HK-2 (cell line): ENCODE measurements around the gene THAP7.
"Not testable (repeated sequence)": the region's sequence is repeated elsewhere in the genome, so short reads cannot be mapped to it uniquely, and the experiment has no call there.

Experiments used
- DNase-seq: peaks from one replicate; pipeline ENCODE4 v3.0.0-alpha.2; 2018; ENCODE audit not compliant: unreplicated experiment

Gene THAP7

DNA sequence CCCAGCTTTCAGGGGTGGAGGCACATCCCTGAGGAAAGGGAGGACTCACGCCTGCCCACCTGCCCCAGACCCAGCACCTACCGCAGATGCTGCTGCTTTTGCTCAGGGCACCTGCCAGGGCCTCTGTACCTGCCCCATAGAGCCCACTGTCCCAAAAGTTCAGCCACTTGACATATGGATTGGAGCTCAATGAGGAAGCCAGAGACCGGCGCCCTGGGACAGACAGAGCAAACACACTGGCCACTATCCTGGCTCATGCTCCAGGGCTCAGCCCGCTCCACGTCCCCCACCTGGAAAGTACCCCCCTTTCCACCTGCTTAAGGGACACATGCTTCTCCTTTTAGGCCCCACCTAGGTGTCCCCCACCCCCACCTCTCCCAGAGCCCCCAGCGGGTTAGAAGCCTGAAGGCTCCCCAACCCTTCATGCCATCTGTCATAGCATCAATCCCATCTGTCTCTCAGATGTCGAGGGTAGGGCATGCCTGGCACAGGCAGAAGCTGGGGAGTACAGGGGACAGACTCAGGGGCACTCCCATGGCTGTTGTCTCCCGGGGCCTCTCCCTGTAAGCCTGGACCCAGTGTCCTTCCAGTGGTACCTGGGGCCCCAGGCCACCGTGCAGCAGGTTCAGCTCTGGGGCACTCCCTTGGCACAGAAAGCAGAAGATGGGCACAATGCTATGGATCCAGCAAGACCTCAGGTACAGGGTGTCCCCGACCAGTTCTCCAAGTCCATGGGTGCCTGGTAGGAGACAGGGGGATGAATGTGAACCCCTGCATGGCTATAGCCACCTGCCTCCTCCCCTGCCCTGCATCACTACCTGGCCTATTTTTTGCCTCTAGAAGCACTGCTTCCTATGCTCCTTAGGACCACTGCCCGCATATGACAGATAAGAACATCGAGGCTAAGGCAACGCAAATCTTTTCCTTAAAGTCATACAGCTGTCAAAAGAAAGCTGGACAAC, 10.8 kb upstream of the THAP7 start:
- DNase-seq: no peak

DNA sequence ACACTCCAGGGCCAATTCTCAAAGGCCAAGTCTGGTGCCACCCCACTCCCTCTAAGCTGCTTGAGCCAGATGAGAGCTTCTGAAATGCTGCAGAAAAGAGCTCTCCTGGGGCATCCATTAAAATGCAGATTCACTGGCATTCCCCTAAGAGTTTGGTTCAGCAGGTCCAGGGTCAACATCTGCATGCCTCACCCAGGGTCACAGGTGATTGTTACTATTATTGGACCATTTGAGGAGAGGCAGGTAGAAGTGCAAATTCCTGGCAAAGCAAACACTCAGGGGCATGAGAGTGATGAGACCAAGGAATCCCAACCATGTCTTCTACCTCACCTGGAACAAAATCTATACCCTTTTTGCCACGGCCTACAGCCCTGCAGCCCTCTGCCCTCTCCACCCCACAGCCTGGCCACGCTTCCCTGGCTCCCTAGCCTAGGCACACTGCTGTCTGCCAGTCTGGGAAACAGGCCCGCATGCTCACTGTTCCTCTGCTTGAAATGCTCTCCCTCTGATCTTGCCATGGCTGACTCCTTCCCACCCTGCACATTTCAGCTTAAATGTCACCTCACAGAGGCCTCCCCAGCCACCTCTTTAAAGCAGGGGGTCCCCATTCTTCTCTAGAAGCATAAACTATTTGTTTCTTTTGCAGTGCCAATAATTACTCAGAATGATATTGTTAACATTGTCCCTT, 8.7 kb upstream of the THAP7 start:
- no peak for DNase-seq

DNA sequence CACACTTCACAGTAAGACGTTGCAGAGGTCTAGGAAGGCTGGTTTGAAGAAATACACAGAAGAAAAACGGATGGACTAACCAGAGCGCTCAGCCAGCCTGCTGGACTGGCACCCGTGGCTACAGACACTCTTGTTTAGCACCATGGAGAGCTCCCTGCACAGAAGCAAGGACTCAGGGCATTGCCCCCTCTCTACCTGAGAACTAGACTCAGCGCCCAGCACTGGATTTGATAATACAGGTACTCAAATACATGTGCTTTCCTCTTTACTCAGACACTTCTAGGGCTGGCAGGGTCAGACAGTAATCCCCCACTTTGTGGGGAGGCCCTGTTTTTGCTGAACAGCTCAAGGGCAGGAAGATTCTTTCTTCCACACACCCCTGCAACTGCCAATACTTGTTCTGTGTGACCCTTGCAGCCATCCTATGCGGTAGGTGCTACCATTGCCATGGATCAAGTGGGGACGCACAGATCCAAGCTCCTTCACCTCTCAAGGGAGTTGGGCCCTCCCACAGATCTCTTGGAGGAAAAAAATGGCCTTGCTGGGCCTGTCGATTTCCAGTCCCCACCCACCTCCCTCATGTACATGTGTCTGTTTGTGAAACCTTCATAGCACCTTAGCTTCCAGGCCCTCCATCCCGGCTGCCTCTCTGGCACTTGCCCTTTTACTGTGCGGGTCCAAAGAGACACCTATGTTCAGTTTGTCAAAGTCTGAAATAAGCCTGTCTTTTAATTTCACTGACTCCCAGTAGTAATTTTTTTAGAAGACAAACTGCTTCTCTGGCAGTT, 7.9 kb upstream of the THAP7 start:
- DNase-seq: no peak

DNA sequence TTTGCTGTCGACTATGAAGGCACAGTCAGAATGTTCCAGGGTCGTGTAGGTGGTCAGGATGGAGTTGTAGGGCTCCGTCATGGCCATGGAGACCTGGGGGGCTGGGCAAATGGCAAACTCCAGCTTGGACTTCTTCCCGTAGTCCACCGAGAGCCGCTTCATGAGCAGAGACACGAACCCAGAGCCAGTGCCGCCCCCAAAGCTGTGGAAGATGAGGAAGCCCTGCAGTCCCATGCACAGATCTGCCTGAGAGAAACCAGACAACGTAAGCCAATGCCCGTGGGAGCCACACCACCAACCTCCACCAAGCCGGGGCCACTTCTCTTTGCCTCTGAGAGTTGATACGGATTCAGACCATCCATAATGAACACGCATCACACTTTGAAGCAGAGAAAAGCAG, 7.3 kb upstream of the THAP7 start:
- not testable (repeated sequence) for DNase-seq

DNA sequence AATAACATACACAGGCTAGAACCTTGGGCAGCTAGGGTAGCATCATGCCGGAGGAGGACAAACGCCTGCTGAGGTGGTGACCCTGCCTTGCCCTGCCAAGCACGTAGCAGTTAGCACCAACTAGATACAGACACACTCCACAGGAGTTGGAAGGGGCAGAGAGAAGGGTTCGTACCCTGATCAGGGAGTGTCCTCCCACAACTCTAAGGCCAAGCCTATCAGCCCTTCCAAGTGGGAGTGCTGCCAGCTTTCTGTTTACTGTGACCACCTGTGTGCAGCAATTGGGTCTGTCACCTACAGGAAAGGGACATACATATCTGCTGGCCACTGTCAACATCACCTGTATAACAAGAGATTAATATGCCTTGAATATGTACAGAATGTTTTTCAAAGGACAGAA, 1.9 kb upstream of the THAP7 start:
- no peak for DNase-seq

DNA sequence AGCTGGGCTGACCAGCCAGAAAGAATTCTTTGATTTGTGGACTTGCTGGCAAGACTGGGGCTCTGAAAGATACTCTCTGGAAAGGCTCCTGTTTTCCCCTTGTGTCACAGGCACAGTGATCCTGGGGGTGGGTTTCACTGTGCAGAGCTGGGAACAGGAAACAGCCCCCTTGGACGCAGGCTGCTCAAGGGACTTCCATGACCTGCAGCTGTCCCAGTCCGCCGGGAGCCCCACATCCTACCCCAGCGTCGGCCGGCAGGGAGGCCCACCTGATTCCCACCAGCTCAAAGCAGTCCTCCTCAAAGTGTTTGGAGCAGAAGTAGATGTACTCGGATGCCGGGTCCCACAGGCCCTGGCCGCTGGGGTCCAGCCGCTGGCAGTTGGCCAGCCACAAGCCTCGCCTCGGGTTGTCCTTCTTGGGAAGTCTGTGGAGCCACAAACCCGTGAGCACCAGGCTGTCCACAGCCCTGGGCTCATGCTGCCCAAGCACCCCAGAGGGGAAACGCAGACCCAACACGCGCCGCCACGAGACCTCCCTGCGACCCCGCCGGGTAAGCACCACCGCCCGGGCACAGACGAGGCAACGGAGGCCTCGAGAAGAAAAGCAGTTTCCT, 824 bp downstream of the THAP7 start:
- DNase-seq: no peak

DNA sequence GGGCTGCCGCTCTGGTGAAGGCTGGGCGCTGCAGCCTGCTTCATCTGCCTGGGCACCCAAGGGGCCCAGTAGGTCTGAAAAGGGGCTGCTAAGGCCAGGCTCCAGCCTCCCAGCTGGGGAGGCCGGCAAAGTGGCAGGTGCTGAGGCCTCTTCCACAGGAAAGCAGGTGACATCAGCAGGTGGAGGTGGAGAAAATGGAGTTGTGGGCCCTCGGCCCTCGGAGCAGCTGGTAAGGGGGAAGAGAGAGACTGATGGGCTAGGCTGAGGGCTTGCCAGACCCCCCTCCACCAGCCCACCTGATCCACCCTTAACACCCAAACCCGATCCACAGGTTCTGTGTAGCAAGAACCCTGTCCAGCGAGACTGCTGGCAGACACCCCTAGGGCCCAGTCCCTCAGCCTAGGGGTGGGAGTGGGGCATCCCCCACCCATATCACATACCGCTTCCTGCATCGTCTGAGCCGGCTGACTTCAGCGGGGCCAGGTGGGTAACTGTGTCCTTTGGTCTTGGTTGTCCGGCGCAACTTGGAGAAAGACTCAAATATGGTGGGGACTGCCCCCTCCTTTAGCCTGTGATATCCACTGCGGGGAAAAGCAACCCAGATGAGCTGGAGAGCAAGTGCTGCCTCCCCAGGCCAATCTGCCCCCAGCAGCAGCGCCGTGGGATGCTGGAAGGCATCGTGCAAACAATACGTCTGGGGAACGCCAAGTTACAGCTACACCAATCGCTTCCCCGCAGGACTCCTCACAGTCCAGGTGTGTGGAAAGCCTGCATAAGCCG, 1.5 kb downstream of the THAP7 start:
- DNase-seq: no peak

DNA sequence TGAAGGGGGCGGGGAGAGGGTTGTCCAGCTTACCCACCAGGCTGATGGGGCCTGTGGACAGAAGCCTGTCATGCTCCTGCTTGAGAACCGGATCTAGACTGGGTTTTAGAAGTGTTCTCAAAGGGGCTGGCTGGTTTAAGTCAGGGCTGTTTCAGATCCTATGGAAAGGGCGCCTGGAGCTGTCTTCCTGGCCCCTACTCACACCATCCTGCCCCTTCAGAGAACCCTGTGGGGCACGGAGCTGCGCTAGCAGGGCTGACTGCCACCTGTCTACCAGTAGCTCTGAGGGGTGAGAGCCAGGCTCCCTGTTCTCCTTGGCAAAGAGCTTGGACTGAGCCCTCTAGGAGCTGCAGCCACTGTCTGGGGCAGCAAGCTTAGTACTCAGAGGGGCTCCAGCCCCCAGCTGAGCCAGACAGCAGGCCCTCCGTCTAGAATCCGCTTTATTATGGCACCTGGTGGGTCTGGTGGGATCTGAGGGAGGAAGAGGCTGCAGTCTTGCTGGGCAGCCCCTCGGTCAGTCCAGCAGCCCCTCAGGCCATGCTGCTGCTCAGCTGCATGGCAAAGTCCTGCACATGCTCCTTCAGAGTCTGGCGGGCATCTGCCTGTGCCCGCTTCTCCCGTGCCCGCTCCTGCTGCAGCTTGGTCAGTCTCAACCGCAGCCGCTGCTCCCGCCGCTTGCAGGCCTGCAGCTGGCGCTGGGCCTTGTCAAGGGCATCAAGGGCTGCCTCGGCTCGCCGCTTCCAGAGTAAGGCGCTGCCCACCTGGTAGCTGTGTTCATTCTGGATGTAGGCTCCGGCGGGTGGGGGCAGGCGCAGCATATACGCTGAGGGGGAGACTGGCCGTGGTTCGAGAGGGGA, 2.3 kb downstream of the THAP7 start:
- no peak for DNase-seq

DNA sequence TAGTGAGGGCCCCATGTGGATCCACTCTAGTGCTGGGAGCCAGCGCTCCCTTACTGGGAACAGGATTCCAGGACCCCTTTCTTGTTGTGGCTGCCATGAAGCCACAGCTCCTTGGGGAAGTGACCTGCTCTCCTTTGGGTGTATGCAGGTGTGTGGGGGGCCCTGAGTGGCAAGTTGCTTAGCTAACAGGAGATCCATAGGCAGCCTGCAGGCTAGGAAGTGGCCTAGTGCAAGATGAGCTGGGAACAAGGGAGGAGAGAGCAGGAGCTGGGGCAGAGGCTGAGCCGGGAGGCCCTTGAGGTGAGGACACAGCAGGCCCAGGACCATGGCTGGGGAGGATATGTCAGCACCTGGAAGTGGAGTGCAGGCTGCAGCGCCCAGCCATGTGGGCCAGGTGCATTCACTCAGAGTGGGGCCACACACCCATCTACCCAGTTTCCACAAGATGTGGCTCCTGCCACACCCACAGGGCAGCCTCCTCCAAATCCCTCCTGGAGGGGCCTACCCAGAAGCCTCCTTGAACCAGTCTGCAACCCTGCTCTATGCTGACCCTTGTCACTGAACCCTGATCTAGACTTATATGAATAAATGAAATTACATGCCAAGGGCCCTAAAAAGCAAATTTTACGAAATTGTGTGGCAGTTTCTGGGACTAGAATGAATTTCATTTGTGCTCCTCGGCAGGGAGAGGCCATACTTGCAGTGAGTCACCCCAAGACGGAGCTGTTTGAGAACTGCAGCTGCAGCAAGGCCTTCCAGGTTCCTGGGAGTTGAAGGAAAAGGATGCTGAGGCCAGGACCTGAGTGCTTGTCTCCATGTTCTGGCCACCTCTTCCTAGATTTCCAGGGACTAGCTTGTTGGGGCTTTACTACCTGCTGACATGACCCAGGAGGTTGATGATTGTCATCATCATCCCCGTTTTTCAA, 3.2 kb downstream of the THAP7 start:
- DNase-seq: no peak

DNA sequence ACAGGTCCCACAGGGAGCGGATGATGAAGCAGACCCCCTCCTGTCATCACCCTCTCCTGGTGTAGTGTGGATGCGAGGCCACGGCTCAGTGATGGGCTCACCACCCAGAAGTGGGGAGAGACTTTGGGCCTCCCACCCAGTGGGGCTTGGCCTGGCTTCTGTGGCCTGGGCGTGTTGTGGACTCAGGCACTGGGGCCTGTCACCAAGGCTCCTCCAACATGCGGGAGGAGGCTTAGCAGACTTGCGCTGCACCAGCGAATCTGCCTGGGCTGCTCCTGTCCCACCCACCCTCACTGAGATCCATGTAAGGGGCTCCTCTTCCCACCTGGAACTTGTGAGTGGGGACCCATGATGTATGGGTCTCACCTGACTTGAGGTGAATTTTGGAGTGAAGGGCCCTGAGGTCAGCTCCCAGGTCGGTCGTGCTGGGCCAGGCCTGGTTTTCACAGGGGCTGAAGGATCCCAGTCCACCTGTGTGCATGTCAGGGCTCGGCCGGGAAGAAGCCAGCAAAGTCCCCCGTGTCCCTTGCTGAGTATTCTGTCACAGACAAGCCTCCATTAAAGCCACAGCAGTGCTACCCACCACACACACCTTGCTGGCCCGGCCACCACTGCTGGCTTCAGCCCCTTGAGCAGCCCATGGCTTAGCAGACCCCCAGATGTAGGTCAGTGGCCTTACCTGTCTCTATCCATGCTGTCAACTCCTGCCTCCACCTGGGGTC, 4.2 kb downstream of the THAP7 start:
- DNase-seq: no peak

DNA sequence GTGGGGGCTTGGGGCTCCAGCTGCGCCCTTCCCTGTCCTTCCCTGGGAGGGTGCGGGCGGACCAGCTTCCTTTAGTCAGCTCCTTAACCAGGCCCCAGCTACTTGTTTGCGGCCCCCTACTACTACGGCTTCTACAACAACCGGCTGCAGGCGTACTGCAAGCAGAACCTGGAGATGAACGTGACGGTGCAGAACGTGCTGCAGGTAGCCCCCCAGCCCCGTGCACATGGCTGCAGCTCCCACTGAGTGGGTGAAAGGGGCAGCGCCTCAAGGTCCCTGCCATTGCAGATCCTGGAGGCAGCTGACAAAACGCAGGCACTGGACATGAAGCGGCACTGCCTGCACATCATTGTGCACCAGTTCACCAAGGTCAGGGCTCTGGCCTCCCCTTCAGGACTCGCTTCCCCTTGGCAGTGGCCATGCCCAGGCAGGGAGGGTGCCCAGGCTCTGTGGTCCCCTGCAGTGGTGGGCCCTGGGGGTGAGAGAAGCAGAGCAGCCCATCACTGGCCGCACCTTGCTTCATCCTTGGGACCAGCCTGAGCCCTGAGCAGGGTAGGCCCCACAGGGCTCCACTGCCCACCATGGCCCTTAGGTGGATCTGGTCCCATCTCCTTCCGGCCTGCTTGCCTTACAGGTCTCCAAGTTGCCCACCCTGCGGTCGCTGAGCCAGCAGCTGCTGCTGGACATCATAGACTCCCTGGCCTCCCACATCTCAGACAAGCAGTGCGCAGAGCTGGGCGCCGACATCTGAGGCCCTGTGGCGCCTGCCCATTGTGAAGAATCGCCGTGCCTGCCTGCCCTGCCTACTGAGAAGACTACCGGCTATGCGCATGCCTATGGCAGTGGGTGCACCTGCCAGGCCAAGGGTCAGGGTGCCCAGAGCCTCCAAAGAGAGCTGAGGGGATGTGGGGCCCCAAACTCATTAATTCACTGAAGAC, 5.1 kb downstream of the THAP7 start:
- no peak for DNase-seq

DNA sequence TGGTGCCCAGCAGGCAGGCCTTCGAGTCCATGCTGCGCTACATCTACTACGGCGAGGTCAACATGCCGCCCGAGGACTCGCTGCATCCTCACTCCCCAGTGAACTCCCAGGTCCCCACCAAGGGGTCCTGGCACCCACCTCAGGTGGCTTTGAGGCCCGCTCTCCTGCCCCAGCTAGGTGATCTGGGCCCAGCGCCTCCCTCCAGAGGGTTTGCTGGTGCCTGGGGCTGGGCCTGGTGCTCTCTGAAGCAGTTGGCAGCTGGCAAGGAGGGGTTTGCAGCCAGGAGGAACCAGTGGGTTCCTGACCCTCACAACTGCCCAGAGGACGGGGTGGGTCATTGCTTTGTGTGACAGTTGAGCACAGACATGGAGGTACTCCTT, 5.9 kb downstream of the THAP7 start:
- DNase-seq: no peak

DNA sequence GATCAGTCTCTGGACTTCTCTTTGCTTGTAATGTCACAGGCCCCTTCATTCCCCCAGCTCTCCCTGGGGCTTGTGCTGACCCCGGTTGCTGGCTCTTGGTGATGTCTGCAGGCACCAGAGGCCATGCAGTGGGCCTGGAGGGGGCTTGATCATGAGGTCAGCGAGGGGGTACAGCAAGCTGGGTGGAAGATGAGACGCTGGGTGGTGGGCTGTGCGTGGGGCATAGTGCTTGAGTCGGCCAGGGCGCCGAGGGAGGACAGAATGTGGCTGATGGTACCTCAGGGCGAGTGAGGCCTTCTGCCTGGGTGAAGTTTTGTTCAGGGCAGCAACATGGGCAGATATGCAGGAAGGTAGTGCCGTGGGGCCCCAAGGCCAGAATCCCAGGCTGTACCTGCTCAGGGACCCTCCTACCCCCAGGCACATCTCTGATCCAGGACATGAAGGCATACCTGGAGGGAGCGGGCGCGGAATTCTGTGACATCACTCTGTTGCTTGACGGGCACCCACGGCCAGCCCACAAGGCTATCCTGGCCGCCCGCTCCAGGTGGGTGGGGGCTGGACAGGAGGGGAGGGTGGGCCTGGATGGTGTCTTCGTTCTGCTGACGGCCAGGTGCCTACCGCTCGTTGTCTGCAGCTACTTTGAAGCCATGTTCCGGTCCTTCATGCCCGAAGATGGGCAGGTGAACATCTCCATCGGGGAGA, 6.4 kb downstream of the THAP7 start:
- DNase-seq: no peak

DNA sequence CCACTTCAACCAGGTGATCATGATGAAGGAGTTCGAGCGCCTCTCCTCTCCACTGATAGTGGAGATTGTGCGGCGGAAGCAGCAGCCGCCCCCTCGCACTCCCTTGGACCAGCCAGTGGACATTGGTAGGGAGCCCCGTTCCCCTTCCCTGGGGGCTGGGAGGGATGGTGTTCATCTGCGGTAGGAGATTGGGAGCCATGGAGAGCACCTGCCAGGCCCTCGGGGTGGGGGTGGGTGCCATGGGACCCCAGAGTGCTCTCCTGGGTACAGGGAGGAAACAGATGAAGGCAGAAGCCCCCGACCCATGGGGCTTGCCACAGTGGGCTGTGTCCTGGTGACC, 7.0 kb downstream of the THAP7 start:
- no peak for DNase-seq

DNA sequence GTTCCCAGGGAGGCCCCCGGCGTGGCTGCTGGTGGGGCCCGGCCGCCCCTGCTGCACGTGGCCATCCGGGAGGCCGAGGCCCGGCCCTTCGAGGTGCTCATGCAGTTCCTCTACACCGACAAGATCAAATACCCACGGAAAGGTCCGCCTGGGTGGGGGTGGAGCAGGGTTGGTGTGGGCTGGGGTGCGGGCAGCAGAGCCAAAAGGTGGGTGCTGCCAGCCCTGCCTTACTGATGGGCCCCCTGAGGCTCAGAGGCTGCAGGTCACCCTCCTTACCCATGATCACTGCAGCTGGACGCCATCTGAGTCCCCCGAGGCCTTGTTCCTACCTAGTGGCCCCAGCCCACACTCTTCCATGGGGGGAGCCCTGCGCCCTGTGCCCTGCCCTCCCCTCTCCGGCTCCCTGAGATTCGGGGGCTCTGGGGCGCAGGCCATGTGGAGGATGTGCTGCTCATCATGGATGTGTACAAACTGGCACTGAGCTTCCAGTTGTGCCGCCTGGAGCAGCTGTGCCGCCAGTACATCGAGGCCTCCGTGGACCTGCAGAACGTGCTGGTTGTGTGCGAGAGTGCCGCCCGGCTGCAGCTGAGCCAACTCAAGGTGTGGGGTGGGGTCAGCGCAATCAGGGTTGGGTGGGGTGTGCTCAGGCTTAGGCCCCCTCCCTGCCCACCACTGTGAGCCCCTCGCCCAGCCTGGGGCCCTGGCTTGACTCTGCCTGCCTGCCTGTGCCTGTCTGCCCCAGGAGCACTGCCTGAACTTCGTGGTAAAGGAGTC, 7.6 kb downstream of the THAP7 start:
- no peak for DNase-seq
